GM12801 (cell line): ENCODE measurements around the gene DLG2.

Experiments used
- TF ChIP-seq, protein P1 (sequence below): IDR thresholded peaks from one replicate; pipeline ENCODE4 v1.5.1; 2011; ENCODE audit warnings: control low read depth; ENCODE audit not compliant: insufficient read length; ENCODE audit errors: extremely low read depth

Gene DLG2

DNA sequence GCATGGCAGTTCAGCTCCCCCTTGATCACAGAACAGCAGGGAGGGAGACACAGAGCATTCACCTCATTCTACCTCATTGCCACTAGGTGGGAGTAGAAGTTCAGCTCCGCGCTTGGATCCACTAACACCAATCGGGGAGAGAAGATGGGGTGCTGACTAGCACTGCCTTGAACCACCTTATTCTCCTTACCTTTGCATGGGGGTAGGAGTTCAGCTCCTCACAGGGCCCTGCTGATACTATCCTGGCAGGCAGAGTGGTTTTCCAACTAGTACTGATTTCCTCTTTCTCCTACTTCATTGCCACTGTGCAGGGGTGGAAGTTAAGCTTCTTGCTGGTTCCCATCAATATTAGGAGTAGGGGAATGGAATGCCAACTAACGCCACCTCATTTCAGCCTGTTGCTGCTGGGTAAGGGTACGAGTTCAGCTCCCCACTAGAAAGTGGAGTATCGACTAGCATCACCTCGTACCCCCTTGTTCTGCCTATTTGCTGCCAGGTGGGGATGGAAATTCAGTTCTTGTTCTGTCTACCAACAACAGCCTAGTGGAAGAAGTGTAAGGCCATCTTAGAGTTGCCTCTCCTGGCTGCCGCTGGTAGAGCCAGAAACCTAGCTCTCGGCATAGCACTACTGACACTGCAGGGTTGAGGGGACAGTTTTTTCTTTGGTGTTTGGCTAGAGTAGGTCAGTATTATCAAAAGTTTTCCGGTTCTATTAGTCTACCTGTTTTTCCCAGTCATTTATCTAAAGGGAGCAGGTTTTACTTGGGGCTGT, 1790.1 kb downstream of the DLG2 start:
- TF ChIP-seq, protein P1, sequence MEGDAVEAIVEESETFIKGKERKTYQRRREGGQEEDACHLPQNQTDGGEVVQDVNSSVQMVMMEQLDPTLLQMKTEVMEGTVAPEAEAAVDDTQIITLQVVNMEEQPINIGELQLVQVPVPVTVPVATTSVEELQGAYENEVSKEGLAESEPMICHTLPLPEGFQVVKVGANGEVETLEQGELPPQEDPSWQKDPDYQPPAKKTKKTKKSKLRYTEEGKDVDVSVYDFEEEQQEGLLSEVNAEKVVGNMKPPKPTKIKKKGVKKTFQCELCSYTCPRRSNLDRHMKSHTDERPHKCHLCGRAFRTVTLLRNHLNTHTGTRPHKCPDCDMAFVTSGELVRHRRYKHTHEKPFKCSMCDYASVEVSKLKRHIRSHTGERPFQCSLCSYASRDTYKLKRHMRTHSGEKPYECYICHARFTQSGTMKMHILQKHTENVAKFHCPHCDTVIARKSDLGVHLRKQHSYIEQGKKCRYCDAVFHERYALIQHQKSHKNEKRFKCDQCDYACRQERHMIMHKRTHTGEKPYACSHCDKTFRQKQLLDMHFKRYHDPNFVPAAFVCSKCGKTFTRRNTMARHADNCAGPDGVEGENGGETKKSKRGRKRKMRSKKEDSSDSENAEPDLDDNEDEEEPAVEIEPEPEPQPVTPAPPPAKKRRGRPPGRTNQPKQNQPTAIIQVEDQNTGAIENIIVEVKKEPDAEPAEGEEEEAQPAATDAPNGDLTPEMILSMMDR, result no peak

DNA sequence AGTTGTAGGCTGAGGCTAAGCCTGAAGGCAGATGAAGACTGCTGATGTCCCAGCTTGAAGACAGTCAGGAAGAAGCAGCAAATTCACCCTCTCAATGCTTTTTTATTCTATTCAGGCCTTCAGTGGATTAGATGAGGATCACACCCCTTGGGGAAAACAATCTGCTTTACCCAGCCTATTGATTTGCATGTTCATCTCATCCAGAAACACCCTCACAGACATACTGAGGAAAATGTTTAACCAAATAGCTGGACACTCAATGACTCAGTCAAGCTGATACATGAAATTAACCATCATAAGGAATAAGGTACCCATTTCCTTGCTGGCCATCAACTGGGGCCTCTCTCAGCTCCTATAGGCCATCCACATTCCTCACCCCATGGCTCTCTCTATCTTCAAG, 1791.1 kb downstream of the DLG2 start:
- TF ChIP-seq, protein P1, result no peak

DNA sequence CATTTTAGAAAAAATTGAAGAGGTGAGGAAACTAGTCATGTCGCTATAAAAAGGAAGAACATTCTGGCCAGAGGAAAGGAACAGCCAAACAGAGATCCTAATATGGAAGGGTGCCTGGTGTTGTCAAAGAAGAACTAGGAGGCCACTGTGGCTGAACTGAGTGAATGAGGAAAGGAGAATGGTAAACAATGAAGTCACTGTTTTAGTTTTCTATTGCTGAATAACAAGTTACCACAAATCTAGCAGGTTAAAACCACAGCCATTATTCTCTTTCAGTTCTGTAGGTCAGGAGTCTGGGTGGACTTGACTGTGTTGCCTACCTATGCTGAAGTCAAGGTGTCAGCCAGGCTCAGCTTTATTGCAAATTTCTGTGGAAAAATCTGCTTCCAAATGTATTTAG, 1791.7 kb downstream of the DLG2 start:
- TF ChIP-seq, protein P1, result no peak

DNA sequence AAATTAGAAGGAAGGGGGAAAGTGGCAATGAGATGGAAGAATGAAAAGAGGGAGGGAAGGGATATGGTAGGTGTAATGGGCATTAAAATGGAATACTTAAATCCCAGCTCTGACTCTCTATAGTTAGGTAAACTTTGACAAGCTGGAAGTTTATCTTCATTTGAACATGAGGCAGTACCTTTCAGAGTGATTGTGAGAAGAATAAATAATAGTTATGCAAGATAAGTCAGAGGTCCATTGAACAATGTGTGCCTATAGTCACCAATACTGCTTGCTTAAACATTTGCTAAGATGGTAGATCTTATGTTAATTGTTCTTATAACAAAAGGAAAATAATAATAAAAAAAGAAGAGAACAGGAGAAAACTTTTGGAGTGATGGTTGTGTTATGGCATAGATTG, 1795.2 kb downstream of the DLG2 start:
- TF ChIP-seq, protein P1, result no peak

DNA sequence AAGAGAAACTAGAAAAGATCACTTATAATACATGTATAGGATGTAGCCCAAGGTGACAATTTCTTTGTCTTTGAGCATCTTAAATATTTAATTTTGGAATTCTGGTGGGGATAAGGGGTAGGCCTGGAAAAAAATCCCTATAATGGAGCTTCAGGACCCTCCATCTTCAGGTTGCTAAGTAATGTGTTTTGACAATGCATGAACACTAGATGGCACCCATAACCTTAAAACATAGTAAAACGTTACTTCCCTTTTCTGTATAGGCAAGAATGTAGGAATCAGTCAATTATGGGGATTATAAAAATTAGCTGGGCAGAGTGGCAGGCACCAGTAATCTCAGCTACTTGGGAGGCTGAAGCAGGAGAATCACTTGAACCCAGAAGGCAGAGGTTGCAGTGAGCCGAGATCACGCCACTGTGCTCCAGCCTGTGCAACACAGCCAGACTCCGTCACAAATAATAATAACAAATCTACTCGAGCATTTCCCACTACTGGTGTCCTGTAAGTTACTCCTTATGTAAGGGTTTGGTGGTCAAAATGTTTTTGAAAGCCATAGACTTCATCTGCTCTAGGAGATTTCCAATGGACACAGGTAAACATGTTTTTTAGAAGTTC, 1799.1 kb downstream of the DLG2 start:
- TF ChIP-seq, protein P1, result no peak

DNA sequence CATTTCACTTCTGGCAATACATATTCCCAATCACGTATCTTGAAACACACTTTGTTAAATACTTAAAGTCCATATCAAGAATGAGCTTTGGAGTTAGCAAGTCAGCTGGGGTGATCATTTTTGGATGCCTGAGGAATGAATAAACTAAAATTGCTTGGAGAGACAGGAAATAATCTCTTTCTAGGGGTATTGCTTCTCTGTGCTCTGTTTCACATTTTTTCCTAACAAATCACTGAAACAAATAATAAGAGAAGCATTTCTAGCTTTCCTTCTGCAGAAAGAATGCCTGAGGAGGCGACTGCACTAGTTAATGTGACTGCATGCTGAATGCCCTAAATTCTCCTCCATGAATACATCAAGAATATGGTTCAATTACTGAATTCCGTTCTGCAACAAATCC, 1799.6 kb downstream of the DLG2 start:
- TF ChIP-seq, protein P1, result no peak

DNA sequence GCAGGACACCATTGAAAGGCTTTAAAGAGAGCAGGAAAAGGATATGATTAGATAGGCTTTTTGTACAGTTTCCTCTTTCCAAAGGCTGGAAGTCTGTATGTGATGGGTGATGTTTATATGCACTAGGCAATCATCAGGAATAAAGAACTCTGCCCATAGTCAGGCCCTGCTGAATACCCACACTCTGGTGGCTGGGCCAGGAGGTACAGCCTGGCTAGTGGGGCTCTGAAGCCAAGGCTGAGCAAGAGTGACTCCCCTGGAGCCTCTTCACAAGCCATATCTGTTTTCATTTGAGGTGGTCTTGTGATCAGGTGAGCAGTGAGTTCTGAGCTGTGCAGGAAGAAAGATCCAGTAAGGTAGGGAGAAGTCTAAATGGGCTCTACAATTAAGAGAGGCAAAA, 1801.1 kb downstream of the DLG2 start:
- TF ChIP-seq, protein P1, result no peak
